Activated T-cell treated with anti-CD3 and anti-CD28 coated beads, Interleukin-2, amount 50 U/mL, for 24 hours (primary cell): ENCODE measurements around the gene TPSG1.
"Not testable (repeated sequence)": the region's sequence is repeated elsewhere in the genome, so short reads cannot be mapped to it uniquely, and the experiment has no call there.

Experiments used
- DNase-seq: peaks from one replicate; pipeline ENCODE4 v3.0.0-alpha.2; 2020
- H3K27ac Mint-ChIP-seq: 2 replicates; pipeline ENCODE4 v1.8.0; 2020; ENCODE audit warnings: mild to moderate bottlenecking, mixed read lengths
- H3K27me3 Mint-ChIP-seq: 2 replicates; pipeline ENCODE4 v1.8.0; 2020; ENCODE audit warnings: mixed read lengths
- H3K36me3 Mint-ChIP-seq: 2 replicates; pipeline ENCODE4 v1.8.0; 2020; ENCODE audit warnings: low read depth, mixed read lengths
- H3K4me1 Mint-ChIP-seq: 2 replicates; pipeline ENCODE4 v1.8.0; 2020; ENCODE audit warnings: low read depth, mixed read lengths
- H3K4me3 Mint-ChIP-seq: 2 replicates; pipeline ENCODE4 v1.8.0; 2020; ENCODE audit warnings: mild to moderate bottlenecking, moderate library complexity, mixed read lengths
- H3K9me3 Mint-ChIP-seq: 2 replicates; pipeline ENCODE4 v1.8.0; 2020; ENCODE audit warnings: mixed read lengths

TPSG1 gene

GRCh38 chr16:1225051-1225451 is at the start of gene TPSG1:
Gene TPSG1, minus strand, starts transcription at chr16:1225268. Its CDS starts 16 bp downstream, at chr16:1225252.
- Mint-ChIP-seq H3K27me3 (no peaks in the 10 kb centered on the region), H3K9me3 (no peaks in the 10 kb centered on the region), H3K4me1 (no peaks in the 10 kb centered on the region), H3K36me3 (no peaks in the 10 kb centered on the region), H3K4me3 (no peak within 1 kb of the TSS), H3K27ac (no peak within 1 kb of the TSS)
- DNase-seq, result no peak

GRCh38 chr16:1274767-1275166 is 49.7 kb upstream of the TPSG1 start:
- Mint-ChIP-seq H3K4me1 (peaks cover 3% of the 10 kb centered on the region), H3K36me3 (no peaks in the 10 kb centered on the region), H3K27me3 (peaks cover 35% of the 10 kb centered on the region), H3K27ac (no peak overlapping the region), H3K9me3 (no peaks in the 10 kb centered on the region), H3K4me3 (no peak overlapping the region)
- no peak for DNase-seq

GRCh38 chr16:1273816-1274215 is 48.7 kb upstream of the TPSG1 start:
- Mint-ChIP-seq H3K36me3 (no peaks in the 10 kb centered on the region), H3K27me3 (peaks cover 35% of the 10 kb centered on the region), H3K4me1 (peaks cover 3% of the 10 kb centered on the region), H3K27ac (no peak overlapping the region), H3K9me3 (no peaks in the 10 kb centered on the region), H3K4me3 (no peak overlapping the region)
- DNase-seq, result no peak

GRCh38 chr16:1272453-1273198 is 47.6 kb upstream of the TPSG1 start:
- H3K27me3 Mint-ChIP-seq, result peaks cover 33% of the 10 kb centered on the region
- no peaks in the 10 kb centered on the region for H3K9me3 Mint-ChIP-seq
- peaks cover 3% of the 10 kb centered on the region for H3K4me1 Mint-ChIP-seq
- H3K4me3 Mint-ChIP-seq, result no peak overlapping the region
- H3K27ac Mint-ChIP-seq, result no peak overlapping the region
- H3K36me3 Mint-ChIP-seq, result no peaks in the 10 kb centered on the region
- DNase-seq, result no peak

GRCh38 chr16:1271724-1272413 is 46.8 kb upstream of the TPSG1 start:
- H3K9me3 Mint-ChIP-seq, H3K27ac Mint-ChIP-seq, H3K4me1 Mint-ChIP-seq, H3K4me3 Mint-ChIP-seq, H3K36me3 Mint-ChIP-seq, DNase-seq: not testable (repeated sequence)
- H3K27me3 Mint-ChIP-seq, result peaks cover 27% of the 10 kb centered on the region

- no peak for DNase-seq
- no peaks in the 10 kb centered on the region for H3K9me3 Mint-ChIP-seq
- H3K4me1 Mint-ChIP-seq, result peaks cover 3% of the 10 kb centered on the region
- no peak overlapping the region for H3K27ac Mint-ChIP-seq
- H3K36me3 Mint-ChIP-seq, result no peaks in the 10 kb centered on the region
- H3K27me3 Mint-ChIP-seq, result peaks cover 27% of the 10 kb centered on the region
- no peak overlapping the region for H3K4me3 Mint-ChIP-seq
Measured at GRCh38 chr16:1271380-1271723, 46.3 kb upstream of the TPSG1 start.

GRCh38 chr16:1269418-1269817 is 44.4 kb upstream of the TPSG1 start:
- H3K9me3 Mint-ChIP-seq, H3K36me3 Mint-ChIP-seq, H3K4me1 Mint-ChIP-seq, H3K4me3 Mint-ChIP-seq, H3K27ac Mint-ChIP-seq, DNase-seq: not testable (repeated sequence)
- H3K27me3 Mint-ChIP-seq, result peaks cover 14% of the 10 kb centered on the region

DNA sequence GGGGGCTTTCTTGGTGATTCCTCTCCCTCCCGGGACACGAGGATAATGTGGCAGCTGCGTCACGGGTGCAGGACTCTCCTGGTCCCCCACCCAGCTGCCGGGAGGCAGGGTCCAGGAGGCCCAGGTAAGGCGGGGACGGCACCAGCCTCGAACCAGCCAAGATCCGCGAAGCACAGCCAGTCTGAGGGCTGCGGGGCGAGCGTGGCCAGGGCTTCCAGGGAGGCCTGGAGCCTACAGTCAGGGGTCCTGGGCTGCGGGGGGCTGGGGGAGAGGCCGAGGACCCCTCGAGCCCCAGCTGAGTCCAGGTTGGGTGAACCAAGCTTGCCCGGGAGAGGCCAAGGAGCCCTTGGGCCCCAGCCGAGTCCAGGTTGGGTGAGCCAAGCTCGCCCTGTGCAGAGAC is 40.8 kb upstream of the TPSG1 start:
- H3K36me3 Mint-ChIP-seq, result no peaks in the 10 kb centered on the region
- no peak overlapping the region for H3K27ac Mint-ChIP-seq
- no peak for DNase-seq
- H3K27me3 Mint-ChIP-seq, result peaks cover 14% of the 10 kb centered on the region
- H3K4me1 Mint-ChIP-seq, result no peaks in the 10 kb centered on the region
- peaks cover 4% of the 10 kb centered on the region for H3K9me3 Mint-ChIP-seq
- H3K4me3 Mint-ChIP-seq, result no peak overlapping the region

DNA sequence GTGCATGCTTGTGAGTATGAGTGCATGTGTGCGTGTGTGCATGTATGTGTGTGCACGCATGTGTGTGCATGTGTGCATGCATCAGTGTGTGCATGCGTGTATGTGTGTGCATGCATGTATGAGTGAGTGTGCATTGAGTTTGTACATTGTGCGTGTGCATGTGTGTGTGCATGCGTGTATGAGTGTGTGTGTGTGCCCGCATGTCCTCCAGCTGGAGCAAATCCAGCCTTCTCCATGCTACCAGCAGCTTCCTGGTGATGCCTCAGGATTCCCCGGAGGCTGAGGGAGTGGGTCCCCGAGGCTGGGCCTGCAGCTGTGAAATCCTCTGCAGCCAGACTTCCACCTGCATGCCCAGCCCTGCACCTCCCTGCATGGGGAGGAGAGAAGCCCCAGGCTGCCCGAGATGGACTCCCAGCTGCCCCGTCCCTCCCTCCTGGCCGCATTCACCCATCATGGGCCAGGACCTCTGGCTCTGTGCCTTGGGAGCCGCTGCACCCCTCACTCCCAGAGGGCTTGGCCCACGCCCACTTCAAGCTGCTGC is 40.1 kb upstream of the TPSG1 start:
- Mint-ChIP-seq H3K36me3 (no peaks in the 10 kb centered on the region), H3K4me1 (no peaks in the 10 kb centered on the region), H3K27me3 (peaks cover 19% of the 10 kb centered on the region), H3K27ac (no peak overlapping the region), H3K9me3 (peaks cover 4% of the 10 kb centered on the region), H3K4me3 (no peak overlapping the region)
- no peak for DNase-seq

- Mint-ChIP-seq H3K4me1 (no peaks in the 10 kb centered on the region), H3K4me3 (no peak overlapping the region), H3K27me3 (peaks cover 25% of the 10 kb centered on the region), H3K9me3 (peaks cover 4% of the 10 kb centered on the region), H3K27ac (no peak overlapping the region), H3K36me3 (no peaks in the 10 kb centered on the region)
- no peak for DNase-seq
Measured at GRCh38 chr16:1264345-1265089, 39.4 kb upstream of the TPSG1 start.

- no peak for DNase-seq
- Mint-ChIP-seq H3K9me3 (peaks cover 4% of the 10 kb centered on the region), H3K4me1 (peaks cover 5% of the 10 kb centered on the region), H3K27me3 (peaks cover 30% of the 10 kb centered on the region), H3K36me3 (no peaks in the 10 kb centered on the region), H3K27ac (no peak overlapping the region), H3K4me3 (no peak overlapping the region)
Measured at GRCh38 chr16:1263591-1264344, 38.7 kb upstream of the TPSG1 start.

DNA sequence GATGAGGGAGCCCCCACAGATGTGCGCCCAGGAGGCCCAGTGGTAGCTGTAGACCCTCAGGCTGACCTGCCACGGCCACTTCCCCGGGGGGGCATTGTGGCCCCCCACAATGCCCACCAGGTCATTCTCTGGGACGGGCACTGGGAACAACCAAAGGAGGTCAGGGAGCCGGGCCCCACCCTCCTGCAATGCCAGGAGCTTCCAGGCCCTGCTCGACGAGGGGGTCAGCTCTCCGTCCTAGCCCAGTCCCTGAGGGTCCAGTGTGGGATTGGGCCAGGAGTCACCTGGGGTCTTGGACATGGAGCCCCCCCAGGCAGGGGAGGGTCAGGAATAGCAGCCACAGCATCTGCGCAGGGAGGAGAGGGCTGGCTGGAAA is 37.8 kb upstream of the TPSG1 start:
- Mint-ChIP-seq H3K27ac (no peak overlapping the region), H3K36me3 (no peaks in the 10 kb centered on the region), H3K4me1 (peaks cover 5% of the 10 kb centered on the region), H3K27me3 (peaks cover 31% of the 10 kb centered on the region), H3K4me3 (no peak overlapping the region), H3K9me3 (peaks cover 4% of the 10 kb centered on the region)
- no peak for DNase-seq

DNA sequence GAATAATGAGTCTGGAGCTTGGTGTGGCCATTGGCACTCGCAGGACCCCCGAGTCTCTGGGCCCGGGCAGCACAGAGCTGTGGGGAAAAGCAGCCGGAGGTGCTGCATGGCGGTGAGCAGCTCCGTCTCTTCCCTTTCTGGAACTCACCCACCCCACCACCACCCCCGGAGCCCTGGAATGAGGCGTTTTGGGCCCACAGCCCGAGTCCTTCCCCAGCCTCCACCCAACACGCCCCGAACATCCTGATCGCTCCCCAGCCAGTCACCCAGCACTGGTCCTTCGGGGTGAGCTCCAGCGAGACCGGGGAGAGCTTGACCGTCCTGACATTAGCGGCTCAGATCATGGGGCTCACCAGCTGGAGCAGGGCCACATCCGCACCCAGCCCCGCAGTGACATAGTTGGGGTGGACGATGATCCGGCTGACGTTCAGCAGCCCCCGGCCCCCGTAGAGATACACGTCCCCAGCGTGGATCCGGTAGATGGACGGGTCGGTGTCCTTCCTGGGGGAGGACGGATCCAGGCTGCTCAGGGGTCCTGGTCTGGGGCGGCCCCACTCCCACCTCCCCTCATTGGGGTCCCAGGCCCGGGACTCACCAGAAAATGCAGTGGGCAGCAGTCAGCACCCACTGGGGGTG is 37.3 kb upstream of the TPSG1 start:
- H3K27ac Mint-ChIP-seq, result no peak overlapping the region
- peaks cover 4% of the 10 kb centered on the region for H3K9me3 Mint-ChIP-seq
- peaks cover 31% of the 10 kb centered on the region for H3K27me3 Mint-ChIP-seq
- no peaks in the 10 kb centered on the region for H3K36me3 Mint-ChIP-seq
- H3K4me1 Mint-ChIP-seq, result peaks cover 5% of the 10 kb centered on the region
- H3K4me3 Mint-ChIP-seq, result no peak overlapping the region
- no peak for DNase-seq
